A673 (cell line): ENCODE results near the gene HYI. TPM values are rescaled to one million over a fixed set of nuclear protein-coding genes. Genes with fewer than 3 reads are reported as not detected.

Experiments used
- BruUV-seq: library from RNA; stranded (reverse); fragments of 400-500 nt; replicated peaks from 2 replicates; lab custom pipeline; 2021; lab: Mats Ljungman, UMichigan
- CTCF ChIA-PET: fragments of 300-600 bp; sonication (Branson Sonifier 250); formaldehyde crosslinking; loops from one replicate; lab custom pipeline; 2022; ENCODE audit warnings: antibody characterized with exemption; lab: Charles Lee
- POLR2A ChIA-PET: fragments of 300-600 bp; sonication (Branson Sonifier 250); formaldehyde crosslinking; loops from one replicate; lab custom pipeline; 2022; ENCODE audit warnings: antibody characterized with exemption; ENCODE audit not compliant: low non-redundant PET; lab: Charles Lee
- DNase-seq: peaks from one replicate; pipeline ENCODE4 v3.0.0-alpha.2; 2015; ENCODE audit warnings: low spot score
- H3K27ac ChIP-seq: fragments of 200-600 bp; sonication (generic); 2 replicates; pipeline ENCODE4 v1.5.1; 2016; ENCODE audit warnings: mixed run types, low read depth, mild to moderate bottlenecking, mixed read lengths, antibody characterized with exemption, low read length; ENCODE audit not compliant: poor library complexity, severe bottlenecking
- H3K27me3 ChIP-seq: fragments of 200-600 bp; sonication (generic); replicated peaks from 2 replicates; pipeline ENCODE4 v1.6.1; 2017; ENCODE audit warnings: mixed run types, low read depth, mild to moderate bottlenecking, mixed read lengths, antibody characterized with exemption, low read length; ENCODE audit not compliant: insufficient read depth, poor library complexity
- H3K36me3 ChIP-seq: fragments of 200-600 bp; sonication (generic); 2 replicates; pipeline ENCODE4 v1.6.1; 2016; ENCODE audit warnings: mixed run types, mild to moderate bottlenecking, mixed read lengths, antibody characterized with exemption, low read length; ENCODE audit not compliant: insufficient read depth, poor library complexity, severe bottlenecking
- H3K4me1 ChIP-seq: fragments of 200-600 bp; sonication (generic); 2 replicates; pipeline ENCODE4 v1.6.1; 2017; ENCODE audit warnings: mixed run types, mild to moderate bottlenecking, mixed read lengths, antibody characterized with exemption, low read length; ENCODE audit not compliant: insufficient read depth, poor library complexity, severe bottlenecking
- H3K4me3 ChIP-seq: fragments of 200-600 bp; sonication (generic); 2 replicates; pipeline ENCODE4 v1.5.1; 2016; ENCODE audit warnings: low read depth, mixed run types, mild to moderate bottlenecking, mixed read lengths, low read length; ENCODE audit not compliant: poor library complexity, severe bottlenecking
- H3K9me3 ChIP-seq: fragments of 200-600 bp; sonication (generic); 2 replicates; pipeline ENCODE4 v1.6.1; 2016; ENCODE audit warnings: mixed run types, low read depth, mild to moderate bottlenecking, mixed read lengths, antibody characterized with exemption, low read length; ENCODE audit not compliant: poor library complexity, severe bottlenecking
- CTCF ChIP-seq: fragments of 300-800, 200-600 bp; sonication (generic); conservative IDR thresholded peaks from 2 replicates; pipeline ENCODE4 v1.5.1; 2017; ENCODE audit warnings: low read depth, mild to moderate bottlenecking, antibody characterized with exemption, low read length, moderate library complexity, mixed read lengths
- EZH2 ChIP-seq: fragments of 200-600 bp; sonication (generic); IDR thresholded peaks from 2 replicates; pipeline ENCODE4 v1.6.1; 2017; ENCODE audit warnings: borderline replicate concordance, low read depth, mild to moderate bottlenecking, mixed read lengths, antibody characterized with exemption, low read length; ENCODE audit not compliant: poor library complexity, severe bottlenecking
- intact Hi-C: fragments of 100-400 bp; cut with micrococcal nuclease; formaldehyde crosslinking; loops from one replicate; pipeline ENCODE4 v1.10.0; 2022; ENCODE audit not compliant: unreplicated experiment
- total RNA-seq: library from RNA; stranded (reverse); gene quantifications from 2 replicates; pipeline ENCODE4 v1.2.3, GENCODE V29; 2021

Gene HYI
- total RNA-seq, 1 experiment from 2014 or later = 14.8 TPM

GRCh38 chr1:43405876-43406234 is 47.9 kb downstream of the HYI start:
- CTCF ChIA-PET = no interaction called here
- H3K27me3 ChIP-seq = no peaks in the 10 kb centered on the region
- no peak for TF ChIP-seq CTCF
- no peak for TF ChIP-seq EZH2

GRCh38 chr1:43405219-43405875 is 48.4 kb downstream of the HYI start:
- BruUV-seq = no TSS peak
- ChIA-PET CTCF (no interaction called here), POLR2A (no interaction called here)
- no peaks in the 10 kb centered on the region for H3K27me3 ChIP-seq
- H3K27ac ChIP-seq = no peak overlapping the region
- no peaks in the 10 kb centered on the region for H3K9me3 ChIP-seq
- H3K36me3 ChIP-seq = peaks cover 8% of the 10 kb centered on the region
- DNase-seq = no peak
- H3K4me3 ChIP-seq = no peak overlapping the region
- TF ChIP-seq CTCF = no peak
- no peak for TF ChIP-seq EZH2
- intact Hi-C loops = no loop called here
- no peaks in the 10 kb centered on the region for H3K4me1 ChIP-seq

More at GRCh38 chr1:43405876-43406234, 47.9 kb downstream of the HYI start:
- POLR2A ChIA-PET = no interaction called here
- no peak for DNase-seq
- intact Hi-C loops = no loop called here
- H3K27ac ChIP-seq = no peak overlapping the region
- no peak overlapping the region for H3K4me3 ChIP-seq
- no TSS peak for BruUV-seq
- peaks cover 8% of the 10 kb centered on the region for H3K36me3 ChIP-seq
- H3K4me1 ChIP-seq = no peaks in the 10 kb centered on the region
- no peaks in the 10 kb centered on the region for H3K9me3 ChIP-seq

- intact Hi-C loops = no loop called here
- ChIA-PET CTCF (no interaction called here), POLR2A (no interaction called here)
- Histone ChIP-seq H3K27me3 (no peaks in the 10 kb centered on the region), H3K4me1 (no peaks in the 10 kb centered on the region), H3K27ac (no peak overlapping the region), H3K9me3 (no peaks in the 10 kb centered on the region), H3K36me3 (peaks cover 8% of the 10 kb centered on the region), H3K4me3 (no peak overlapping the region)
- DNase-seq = no peak
- no TSS peak for BruUV-seq
- TF ChIP-seq EZH2 = no peak
- TF ChIP-seq CTCF = no peak
Observed at GRCh38 chr1:43404353-43404752, 49.4 kb downstream of the HYI start.
